BE2C (cell line): ENCODE results near the gene TLL2.

Experiments
- DNase-seq: peaks from one replicate; pipeline ENCODE4 v3.0.0-alpha.2; 2020
- H3K27me3 ChIP-seq: fragments of 250-450 bp; sonication (Bioruptor Pico); 2 replicates; pipeline ENCODE4 v1.5.1; 2020; ENCODE audit warnings: mild to moderate bottlenecking
- H3K36me3 ChIP-seq: fragments of 250-450 bp; sonication (Bioruptor Pico); 2 replicates; pipeline ENCODE4 v1.5.1; 2020; ENCODE audit warnings: mild to moderate bottlenecking
- H3K4me1 ChIP-seq: fragments of 250-450 bp; sonication (Bioruptor Pico); 2 replicates; pipeline ENCODE4 v1.5.1; 2020
- H3K4me3 ChIP-seq: 2 replicates; pipeline ENCODE4 v1.5.1; 2011; ENCODE audit warnings: low read depth, low read length
- H3K9me3 ChIP-seq: fragments of 250-450 bp; sonication (Bioruptor Pico); 2 replicates; pipeline ENCODE4 v1.5.1; 2020
- CTCF ChIP-seq: IDR thresholded peaks from 2 replicates; pipeline ENCODE4 v1.5.1; 2012; ENCODE audit warnings: mild to moderate bottlenecking, low read depth, low read length

TLL2 gene

GRCh38 chr10:96501985-96502384 lies 11.7 kb downstream of the TLL2 start:
- Histone ChIP-seq H3K9me3 (no peaks in the 10 kb centered on the region), H3K36me3 (no peaks in the 10 kb centered on the region), H3K4me1 (no peaks in the 10 kb centered on the region), H3K4me3 (no peak overlapping the region), H3K27me3 (no peaks in the 10 kb centered on the region)
- DNase-seq: no peak
- no peak for TF ChIP-seq CTCF

- Histone ChIP-seq H3K4me1 (no peaks in the 10 kb centered on the region), H3K27me3 (no peaks in the 10 kb centered on the region), H3K36me3 (no peaks in the 10 kb centered on the region), H3K9me3 (no peaks in the 10 kb centered on the region), H3K4me3 (no peak overlapping the region)
- no peak for DNase-seq
- no peak for TF ChIP-seq CTCF
Observed at GRCh38 chr10:96500519-96500918, 13.2 kb downstream of the TLL2 start.

- H3K4me1 ChIP-seq: no peaks in the 10 kb centered on the region
- no peak for TF ChIP-seq CTCF
- DNase-seq: no peak
- H3K27me3 ChIP-seq: no peaks in the 10 kb centered on the region
- no peak overlapping the region for H3K4me3 ChIP-seq
- H3K9me3 ChIP-seq: no peaks in the 10 kb centered on the region
- H3K36me3 ChIP-seq: no peaks in the 10 kb centered on the region
Observed at GRCh38 chr10:96500050-96500449, 13.7 kb downstream of the TLL2 start.

GRCh38 chr10:96497391-96497790 lies 16.3 kb downstream of the TLL2 start:
- Histone ChIP-seq H3K36me3 (no peaks in the 10 kb centered on the region), H3K27me3 (no peaks in the 10 kb centered on the region)
- no peak for TF ChIP-seq CTCF

GRCh38 chr10:96496281-96496925 lies 17.3 kb downstream of the TLL2 start:
- Histone ChIP-seq H3K4me1 (no peaks in the 10 kb centered on the region), H3K4me3 (no peak overlapping the region), H3K36me3 (no peaks in the 10 kb centered on the region), H3K9me3 (no peaks in the 10 kb centered on the region; the same call in 1 of the 2 replicates), H3K27me3 (no peaks in the 10 kb centered on the region)
- DNase-seq: no peak
- TF ChIP-seq CTCF: no peak

More at GRCh38 chr10:96497391-96497790, 16.3 kb downstream of the TLL2 start:
- no peak overlapping the region for H3K4me3 ChIP-seq
- H3K4me1 ChIP-seq: no peaks in the 10 kb centered on the region
- DNase-seq: no peak
- no peaks in the 10 kb centered on the region; the same call in 1 of the 2 replicates for H3K9me3 ChIP-seq

- Histone ChIP-seq H3K27me3 (no peaks in the 10 kb centered on the region), H3K9me3 (no peaks in the 10 kb centered on the region; the same call in 1 of the 2 replicates), H3K36me3 (no peaks in the 10 kb centered on the region), H3K4me3 (no peak overlapping the region), H3K4me1 (no peaks in the 10 kb centered on the region)
- DNase-seq: no peak
- no peak for TF ChIP-seq CTCF
Observed at GRCh38 chr10:96495544-96495943, 18.2 kb downstream of the TLL2 start.
